EH (cell line): ENCODE measurements around the gene AGRN.
"Not testable (repeated sequence)": the region's sequence is repeated elsewhere in the genome, so short reads cannot be mapped to it uniquely, and the experiment has no call there.

Experiments used
- DNase-seq: peaks from one replicate; pipeline ENCODE4 v3.0.0-alpha.2; 2015; ENCODE audit warnings: low read depth

The AGRN gene

DNA sequence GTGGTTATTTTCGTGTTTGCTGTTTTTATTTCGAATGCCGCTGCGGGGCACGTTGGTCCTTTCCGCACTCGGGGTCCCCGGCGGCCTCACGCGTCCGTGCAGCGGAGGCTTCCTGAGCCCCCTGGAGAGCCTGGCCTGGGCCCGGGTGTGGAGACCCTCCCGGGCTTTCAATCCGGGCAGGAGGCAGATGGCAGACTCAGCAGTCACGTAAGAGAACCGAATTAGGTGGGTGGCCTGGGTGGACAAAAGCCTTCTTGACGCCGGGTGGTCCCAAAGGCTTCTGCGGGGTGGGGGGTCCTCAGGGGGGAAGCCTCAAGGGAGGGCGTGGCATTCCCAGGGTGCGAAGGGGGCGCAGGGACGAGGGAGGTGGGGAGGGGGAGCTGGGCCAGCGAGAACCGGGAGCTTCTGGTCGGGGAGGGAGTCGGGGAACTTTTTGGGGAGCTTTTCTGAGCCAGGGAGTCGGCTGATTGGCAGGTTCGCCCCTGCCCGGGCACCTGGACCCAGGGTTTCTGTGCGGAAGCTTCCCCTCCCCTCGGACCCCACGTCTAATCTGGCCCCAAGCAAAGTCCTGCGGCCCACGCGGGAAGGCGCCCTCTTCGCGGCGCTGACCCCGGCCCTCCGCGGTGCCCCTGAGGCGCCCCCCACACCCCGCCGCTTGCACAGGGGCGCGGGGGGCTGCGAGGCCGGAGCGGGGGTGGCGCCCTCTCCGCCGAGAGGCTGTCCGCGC is 18.7 kb upstream of the AGRN start:
- DNase-seq = peak; percentile 27

DNA sequence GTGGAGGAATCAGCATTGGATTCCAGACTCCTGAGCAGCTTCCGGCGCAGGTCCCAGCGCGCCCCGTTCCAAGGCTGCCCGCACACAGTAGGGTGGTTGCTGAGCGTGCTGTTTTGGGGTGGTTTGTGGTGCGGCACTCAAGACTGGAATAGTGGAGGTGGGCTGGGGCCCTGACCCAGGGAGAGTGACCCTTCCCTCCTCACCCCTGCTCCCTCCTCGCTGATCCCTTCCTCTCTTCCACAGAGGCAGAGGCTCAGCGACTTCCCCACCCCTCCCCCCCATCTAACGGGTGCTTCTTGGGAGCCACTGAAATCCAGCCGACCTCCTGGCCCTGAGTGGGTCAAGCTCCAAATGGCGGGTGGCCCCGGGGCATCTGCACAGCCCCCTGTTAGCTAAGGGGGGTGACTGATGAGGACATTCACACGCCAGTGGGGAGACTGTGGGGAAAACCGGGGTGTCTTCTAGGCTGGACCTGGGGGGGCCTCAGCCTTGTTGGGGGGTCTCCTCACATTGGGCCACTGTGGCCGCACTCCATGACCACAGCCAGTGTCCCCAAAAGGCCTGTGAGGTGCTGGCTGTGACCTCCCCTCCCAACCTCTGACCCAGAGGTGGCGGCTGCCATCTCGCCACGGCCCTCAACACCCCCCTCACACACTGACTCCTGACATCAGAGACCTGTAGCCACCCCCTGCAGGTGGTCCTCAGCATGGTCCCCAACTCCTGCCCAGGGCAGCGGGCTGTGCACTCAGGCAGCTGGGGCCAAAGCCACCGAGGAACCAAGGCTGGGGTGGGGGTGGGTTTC is 16.1 kb upstream of the AGRN start:
- DNase-seq = no peak

DNA sequence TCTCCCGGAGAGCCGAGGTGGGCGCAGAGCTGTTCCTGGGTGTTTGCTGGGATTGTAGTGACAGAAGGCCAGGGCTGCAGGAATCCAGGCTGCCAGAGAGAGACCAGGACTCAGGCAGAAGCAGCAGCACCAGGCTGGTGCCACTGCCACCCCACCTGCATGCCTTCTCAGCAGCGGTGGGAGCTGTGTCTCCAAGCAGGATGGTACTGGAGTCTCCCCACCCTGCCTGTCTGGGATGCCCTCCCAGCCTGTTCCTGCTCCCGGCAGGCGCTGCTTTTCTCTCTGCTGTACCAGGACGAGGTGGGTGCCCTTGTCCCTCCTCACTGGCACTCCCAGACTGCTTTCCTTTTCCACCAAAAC is 15.5 kb upstream of the AGRN start:
- no peak for DNase-seq

DNA sequence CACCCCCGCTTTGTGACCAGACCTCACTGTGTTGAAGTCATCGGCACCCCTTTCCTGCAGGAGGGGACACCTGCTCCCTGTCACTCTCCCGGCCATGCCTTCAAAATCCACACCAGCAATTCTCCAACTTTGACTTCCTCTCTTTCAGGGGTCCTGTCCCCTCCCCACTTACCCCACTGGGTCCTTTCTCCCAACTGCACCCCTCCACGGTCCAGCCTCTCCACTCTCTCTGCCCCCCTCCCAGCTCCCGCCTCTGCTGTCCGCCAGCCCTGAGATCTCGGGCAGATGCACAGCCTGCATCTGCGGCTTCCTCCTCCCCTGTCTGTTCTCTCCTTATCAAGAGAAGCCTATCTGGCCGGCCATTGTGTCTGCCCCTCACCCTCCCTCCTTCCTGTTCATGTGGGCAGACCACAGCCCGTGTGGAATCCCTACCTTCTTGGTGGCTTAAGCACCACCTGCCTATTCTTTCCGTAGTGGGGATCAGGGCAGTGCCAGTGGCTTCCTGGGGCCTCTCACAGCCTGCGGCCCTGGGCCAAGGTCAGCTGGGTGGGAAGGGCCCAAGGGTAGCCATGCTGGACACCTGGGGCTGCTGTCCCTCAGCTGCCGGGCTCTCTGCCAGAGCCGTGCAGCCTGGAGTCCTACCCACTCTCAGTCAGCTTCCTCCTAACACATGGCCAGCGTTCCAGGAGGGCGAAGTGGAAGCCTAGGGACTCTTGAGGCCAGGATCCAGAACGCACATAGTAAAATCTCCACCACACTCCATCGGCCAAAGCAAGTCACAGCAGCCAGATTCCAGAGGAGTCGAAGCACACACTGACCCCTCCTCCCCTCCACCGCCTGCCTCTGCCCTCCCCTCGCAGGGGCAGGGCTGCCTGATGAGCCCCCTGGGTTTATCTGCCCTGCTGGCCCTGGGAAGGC is 14.9 kb upstream of the AGRN start:
- peak; percentile 85 for DNase-seq

DNA sequence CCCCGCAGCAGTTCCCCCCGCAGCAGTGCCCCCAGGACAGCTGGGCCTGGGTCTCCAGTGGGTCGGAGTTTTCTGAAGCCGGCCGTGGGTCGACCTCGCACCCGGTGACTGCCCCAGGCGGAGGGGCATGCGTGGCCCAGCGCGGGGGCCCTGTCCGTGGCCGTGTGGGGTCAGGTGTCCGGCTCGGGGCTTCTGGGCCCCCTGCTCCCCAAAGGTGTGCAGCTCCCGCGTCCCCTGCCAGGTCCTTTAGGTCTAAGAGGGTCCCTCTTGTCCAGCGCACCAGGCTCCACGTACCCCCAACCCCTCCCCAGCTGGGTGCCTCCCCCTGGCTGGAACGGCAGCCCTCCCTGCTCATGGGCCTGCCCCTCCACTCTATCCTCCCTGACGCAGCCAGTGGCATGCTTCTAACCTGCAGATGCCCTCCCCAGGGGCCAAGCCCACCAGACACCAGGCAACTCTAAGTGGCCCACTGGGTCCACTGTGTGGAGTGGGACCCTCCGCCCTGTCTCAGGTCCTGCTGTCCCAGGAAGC is 14.1 kb upstream of the AGRN start:
- no peak for DNase-seq

DNA sequence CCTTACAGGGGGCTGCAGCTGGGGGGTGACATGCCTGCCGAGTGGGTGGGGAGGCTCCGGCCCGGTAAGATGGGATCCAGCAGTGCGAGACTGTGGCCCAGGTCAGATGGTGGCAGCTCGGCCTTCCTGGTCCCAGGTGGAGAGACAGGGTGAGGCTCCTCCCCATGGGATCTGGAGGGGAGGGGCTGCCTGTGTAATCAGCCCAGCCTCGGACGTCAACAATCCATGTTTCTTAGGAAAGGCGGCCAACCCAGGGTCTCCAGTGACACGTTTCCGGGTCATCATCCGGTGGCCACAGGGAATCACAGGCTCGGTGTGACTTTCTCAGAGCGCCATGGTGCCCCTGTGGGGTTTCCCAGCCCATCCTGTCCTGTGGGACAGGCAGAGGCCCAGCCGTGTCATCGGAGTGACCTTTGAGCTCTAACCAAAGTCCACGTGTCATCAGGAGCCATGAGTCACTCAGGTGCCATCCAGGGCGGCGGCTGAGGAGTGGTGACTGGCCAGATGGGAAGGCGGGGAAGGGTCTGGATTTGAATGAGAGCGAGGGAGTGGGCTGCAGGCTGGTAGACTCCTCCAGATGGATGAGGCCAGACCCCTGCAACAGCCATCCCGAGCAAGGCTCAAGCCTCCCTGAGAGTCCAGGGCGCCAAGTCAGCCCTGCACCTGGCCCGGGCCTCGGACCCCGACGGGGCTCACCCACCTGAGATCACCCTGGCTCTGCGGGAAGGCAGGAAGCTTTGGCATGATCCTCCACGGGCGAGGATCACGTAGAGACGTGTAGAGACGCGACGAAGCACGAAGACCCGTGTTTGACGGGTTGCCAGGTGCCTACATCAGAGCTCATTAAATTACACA is 13.4 kb upstream of the AGRN start:
- DNase-seq = no peak

DNA sequence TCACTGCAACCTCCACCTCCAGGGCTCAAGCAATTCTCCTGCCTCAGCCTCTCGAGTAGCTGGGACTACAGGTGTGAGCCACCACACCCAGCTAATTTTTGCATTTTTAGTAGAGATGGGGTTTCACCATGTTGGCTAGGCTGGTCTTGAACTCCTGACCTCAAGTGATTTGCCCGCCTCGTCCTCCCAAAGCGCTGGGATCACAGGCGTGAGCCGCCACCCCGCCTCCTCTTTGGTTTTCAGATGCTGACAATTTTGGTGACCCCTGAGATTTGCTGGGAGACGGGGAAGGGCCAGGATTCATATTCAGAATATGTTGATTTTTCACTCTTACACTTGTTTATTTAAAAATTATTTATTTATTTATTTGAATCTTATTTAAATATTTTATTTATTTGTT is 9.8 kb upstream of the AGRN start:
- not testable (repeated sequence) for DNase-seq

DNA sequence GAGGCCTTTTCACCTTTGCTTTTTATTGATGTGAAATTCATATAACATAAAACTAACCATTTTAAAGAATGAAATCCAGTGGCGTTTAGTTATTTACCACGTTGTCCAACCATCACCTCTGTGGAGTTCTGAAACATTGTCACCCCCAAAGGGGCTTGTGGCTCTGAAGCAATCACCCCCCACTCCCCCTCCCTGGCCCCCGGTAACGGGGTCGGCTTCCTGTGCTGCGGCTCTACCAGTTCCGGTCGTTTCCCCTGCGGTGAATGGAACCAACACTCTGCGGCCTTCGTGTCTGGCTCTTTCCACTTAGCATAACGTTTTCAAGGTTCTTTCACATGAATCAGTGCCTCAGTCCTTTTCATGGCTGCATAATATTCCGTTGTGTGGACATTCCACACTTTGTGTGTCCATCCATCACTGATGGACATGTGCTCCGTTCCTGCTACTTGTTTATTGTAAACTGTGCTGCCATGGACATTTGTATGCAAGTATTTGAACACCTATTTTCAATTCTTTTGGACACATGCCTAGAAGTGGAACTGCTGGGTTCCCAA is 8.4 kb upstream of the AGRN start:
- DNase-seq = no peak

DNA sequence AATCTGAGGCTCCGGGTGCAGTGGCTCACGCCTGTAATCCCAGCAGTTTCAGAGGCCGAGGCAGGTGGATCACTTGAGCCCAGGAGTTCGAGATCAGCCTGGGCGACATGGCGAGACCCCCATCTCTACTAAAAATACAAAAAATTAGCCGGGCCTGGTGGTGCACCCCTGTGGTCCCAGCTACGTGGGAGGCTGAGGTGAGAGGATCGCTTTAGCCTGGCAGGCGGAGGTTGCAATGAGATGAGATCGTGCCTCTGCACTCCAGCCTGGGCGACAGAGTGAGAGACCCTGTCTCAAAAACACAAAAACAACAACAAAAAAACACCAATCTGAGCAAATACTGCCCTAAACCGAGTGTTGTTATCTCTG is 7.2 kb upstream of the AGRN start:
- DNase-seq = not testable (repeated sequence)

DNA sequence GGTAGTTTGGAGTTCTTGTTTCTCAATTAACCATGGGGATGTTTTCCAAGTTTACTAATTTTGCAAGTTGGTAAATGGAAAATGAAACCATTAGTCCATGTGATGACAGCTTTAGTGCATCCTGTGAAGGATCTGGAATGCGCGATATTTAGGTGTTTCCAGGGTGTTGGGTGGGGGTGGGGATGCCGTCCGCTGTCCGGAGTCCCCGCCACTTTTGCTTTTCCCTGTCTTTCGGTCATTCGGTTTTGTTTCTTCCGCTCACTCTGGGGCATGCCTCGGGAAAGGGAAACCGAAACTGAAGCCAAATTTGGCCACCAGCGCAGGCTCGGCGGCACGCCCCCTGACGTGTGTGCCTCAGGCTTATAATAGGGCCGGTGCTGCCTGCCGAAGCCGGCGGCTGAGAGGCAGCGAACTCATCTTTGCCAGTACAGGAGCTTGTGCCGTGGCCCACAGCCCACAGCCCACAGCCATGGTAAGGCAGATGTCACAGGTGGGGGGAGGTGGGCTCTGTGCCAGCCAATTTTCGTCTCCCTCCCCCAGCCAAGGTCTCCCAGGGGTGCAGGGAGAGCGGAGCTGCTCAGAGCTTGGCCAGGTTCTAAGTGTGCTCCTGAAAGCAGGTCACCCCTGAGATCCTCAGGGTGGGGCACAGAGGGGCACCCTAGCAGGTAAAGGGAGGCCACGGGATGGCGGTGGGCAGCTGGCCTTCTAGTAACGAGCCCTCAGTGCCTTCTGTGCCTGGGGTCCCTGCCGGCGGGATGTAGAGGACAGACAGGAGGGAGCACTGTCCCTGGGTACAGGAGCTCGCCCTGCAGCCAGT is 6.6 kb upstream of the AGRN start, which contains the start of gene ISG15:
TSS of gene ISG15 (plus strand) at position 393 of the 817 bp plus-strand sequence. CDS start at position 470, 77 bp downstream.
- peak; percentile 92 for DNase-seq

DNA sequence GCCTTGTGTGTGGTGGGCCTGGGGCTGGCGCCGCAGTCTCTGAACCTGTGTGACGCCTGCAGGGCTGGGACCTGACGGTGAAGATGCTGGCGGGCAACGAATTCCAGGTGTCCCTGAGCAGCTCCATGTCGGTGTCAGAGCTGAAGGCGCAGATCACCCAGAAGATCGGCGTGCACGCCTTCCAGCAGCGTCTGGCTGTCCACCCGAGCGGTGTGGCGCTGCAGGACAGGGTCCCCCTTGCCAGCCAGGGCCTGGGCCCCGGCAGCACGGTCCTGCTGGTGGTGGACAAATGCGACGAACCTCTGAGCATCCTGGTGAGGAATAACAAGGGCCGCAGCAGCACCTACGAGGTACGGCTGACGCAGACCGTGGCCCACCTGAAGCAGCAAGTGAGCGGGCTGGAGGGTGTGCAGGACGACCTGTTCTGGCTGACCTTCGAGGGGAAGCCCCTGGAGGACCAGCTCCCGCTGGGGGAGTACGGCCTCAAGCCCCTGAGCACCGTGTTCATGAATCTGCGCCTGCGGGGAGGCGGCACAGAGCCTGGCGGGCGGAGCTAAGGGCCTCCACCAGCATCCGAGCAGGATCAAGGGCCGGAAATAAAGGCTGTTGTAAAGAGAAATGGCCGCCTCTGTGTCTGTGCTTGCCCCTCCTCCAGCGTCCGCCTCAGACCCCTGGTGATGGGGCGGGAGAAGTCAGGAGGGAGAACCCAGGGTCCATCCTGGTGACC is 5.8 kb upstream of the AGRN start:
- DNase-seq = peak; percentile 55

DNA sequence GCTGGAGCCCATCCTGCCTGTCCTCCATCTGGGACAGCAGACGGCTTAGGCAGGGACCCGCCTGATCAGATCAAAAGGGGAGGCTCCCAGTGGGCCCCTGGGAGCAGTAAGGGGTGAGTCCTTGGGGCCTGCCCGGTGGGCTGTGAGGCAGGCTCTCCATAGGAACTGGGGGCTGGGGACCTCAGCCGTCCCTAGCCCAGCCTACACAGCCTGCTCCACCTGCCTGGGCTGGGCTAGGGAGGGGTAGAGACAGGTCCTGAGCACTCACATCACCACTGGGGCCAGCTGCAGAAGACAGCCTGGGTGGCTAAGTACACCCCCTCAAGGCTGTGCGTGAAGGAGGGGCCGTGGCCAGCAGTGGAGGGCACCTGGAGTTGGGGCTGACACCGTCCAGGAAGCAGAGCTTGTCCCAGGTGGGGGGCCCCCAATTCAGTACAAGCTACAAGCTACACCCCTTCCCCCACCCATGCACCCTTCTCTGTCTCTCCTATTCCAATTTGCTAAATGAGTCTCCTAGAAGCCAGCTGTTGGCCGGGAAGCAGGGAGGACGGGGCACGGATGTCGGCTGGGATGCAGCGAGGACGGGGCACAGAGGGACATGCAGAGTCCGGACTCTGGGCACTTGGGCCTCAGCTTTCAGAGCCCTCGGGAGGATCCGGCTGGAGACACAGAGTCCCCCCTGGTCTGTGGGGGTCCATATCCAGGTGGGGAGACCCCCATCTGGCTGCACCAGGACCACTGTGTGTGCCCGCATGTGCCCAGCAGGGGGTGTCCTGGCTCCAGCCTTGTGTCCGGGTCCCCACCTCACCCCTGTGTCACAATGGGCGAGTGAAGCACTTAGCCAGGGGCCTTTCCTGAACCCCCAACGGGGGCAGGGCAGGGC is 4.9 kb upstream of the AGRN start:
- DNase-seq = peak; percentile 32

DNA sequence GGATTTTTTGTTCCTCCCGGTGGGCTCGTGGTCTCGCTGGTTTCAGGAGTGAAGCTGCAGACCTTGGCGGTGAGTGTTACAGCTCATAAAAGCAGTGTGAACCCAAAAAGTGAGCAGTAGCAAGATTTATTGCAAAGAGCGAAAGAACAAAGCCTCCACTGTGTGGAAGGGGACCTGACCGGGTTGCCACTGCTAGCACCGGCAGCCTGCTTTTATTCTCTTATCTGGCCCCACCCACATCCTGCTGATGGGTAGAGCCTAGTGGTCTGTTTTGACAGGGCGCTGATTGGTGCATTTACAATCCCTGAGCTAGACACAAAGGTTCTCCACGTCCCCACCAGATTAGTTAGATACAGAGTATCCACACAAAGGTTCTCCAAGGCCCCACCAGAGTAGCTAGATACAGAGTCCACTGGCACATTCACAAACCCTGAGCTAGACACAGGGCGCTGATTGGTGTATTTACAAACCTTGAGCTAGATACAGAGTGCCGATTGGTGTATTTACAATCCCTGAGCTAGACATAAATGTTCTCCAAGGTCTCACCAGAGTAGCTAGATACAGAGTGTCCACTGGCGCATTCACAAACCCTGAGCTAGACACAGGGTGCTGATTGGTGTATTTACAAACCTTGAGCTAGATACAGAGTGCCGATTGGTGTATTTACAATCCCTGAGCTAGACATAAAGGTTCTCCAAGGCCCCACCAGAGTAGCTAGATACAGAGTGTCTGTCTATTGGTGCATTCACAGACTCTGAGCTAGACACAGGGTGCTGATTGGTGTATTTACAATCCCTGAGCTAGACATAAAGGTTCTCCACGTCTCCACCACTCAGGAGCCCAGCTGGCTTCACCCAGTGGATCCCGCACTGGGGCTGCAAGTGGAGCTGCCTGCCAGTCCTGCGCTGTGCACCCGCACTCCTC is 2.3 kb upstream of the AGRN start:
- DNase-seq = not testable (repeated sequence)

DNA sequence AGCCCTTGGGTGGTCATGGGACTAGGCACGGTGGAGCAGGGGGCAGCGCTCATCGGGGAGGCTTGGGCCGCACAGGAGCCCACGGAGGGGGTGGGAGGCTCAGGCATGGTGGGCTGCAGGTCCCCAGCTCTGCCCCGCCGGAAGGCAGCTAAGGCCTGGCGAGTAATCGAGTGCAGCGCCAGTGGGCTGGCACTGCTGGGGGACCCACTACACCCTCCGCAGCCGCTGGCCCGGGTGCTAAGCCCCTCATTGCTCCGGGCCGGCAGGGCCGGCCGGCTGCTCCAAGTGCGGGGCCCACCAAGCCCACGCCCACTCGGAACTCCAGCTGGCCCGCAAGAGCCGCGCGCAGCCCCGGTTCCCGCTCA is 1.6 kb upstream of the AGRN start:
- not testable (repeated sequence) for DNase-seq

DNA sequence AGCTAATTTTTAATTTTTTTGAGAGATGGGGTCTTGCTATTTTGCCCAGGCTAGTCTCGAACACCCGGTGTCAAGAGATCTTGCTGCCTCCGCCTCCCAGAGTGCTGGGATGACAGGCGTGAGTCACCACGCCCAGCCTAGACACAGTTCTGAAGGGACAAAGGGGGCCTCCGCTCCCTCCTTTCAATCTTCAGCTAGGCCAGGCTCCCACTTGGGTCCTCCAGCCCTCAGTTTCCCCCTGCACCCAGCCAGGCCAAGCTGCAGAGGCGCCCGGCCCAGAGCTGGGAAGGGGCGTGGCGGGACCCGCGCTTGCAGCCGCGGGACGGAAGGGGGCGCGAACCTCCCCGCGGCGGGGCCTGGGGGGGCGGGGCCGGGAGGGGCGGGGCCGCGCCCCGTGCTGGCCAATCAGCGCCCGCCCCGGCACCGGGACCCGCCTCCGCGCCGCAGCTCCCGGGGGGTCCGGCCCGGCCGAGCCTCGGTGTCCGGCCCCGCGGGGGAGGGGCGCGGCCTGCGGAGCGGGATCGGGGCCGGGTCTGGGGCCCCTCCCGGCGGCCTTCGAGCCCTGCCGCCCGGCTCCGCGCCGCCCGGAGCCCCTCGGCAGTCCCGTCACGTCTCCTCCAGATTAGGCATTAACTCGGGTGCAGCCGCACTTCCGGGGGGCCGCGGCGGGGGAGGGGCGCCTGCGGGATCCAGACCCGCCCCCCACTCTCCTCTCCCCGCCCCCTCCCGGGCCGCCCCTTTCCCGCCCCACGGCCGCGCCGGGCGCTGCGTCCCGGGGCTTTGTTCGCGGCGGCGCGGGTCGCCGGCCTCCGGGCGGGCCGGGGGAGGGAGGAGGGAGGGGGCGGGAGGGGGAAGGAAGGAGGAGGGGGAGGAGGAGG is 559 bp upstream of the AGRN start:
- peak; percentile 88 for DNase-seq

DNA sequence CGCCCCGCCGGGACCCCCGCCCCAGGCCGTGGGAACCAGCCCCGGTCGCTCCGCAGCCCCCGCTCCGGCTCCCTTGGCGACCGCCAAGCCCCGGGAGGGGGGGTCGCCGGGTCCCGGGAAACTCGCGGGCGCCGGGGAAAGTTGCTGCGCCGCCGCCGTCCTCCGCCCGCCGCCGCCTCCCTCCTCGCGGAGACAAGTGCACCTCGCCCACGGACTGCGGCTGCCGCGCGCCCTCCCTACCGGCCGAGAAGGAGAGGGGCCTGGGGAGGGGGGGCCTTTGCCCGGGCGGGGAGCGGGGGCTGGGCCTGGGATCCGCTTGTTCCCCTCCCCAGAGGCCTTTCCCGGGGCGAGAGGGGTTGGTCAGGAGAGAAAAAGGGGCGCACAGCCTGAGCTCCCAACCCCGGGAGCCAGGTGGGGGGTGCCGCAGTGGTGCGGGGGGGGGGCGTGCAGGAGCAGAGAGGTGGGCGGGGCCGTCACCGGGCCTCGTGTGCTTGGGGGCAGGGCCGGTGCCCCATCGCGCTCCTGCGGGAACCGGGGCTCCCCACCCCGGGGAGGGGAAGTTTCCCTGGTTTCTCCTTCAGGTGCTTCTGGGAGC is 592 bp downstream of the AGRN start:
- DNase-seq = no peak
